H9 (cell line): ENCODE data around the gene TCF15. TPM values are rescaled to one million over a fixed set of nuclear protein-coding genes. Genes with fewer than 3 reads are reported as not detected.

Experiments
- DNase-seq: peaks from one replicate; pipeline ENCODE4 v3.0.0-alpha.2; 2017
- H2AFZ ChIP-seq: one replicate; pipeline ENCODE4 v1.6.1; 2013; ENCODE audit warnings: mild to moderate bottlenecking, low read length, control low read depth, moderate library complexity
- H2AK5ac ChIP-seq: 2 replicates; pipeline ENCODE4 v1.6.1; 2013; ENCODE audit warnings: low read length, control low read depth, mixed read lengths; ENCODE audit not compliant: insufficient read length
- H2BK120ac ChIP-seq: one replicate; pipeline ENCODE4 v1.6.1; 2013; ENCODE audit warnings: low read depth, mild to moderate bottlenecking, low read length, control low read depth, inconsistent platforms; ENCODE audit not compliant: poor library complexity, severe bottlenecking
- H2BK12ac ChIP-seq: 2 replicates; pipeline ENCODE4 v1.6.1; 2013; ENCODE audit warnings: low read length, control low read depth, mixed read lengths, low read depth; ENCODE audit not compliant: insufficient read length
- H2BK15ac ChIP-seq: 2 replicates; pipeline ENCODE4 v1.6.1; 2013; ENCODE audit warnings: low read depth, low read length, control low read depth
- H2BK20ac ChIP-seq: one replicate; pipeline ENCODE4 v1.6.1; 2013; ENCODE audit warnings: low read depth, mild to moderate bottlenecking, low read length, control low read depth, inconsistent platforms; ENCODE audit not compliant: poor library complexity, severe bottlenecking
- H2BK5ac ChIP-seq: 2 replicates; pipeline ENCODE4 v1.6.1; 2013; ENCODE audit warnings: low read length, control low read depth, mixed read lengths; ENCODE audit not compliant: insufficient read length
- H3K14ac ChIP-seq: 2 replicates; pipeline ENCODE4 v1.6.1; 2013; ENCODE audit warnings: low read length, control low read depth; ENCODE audit not compliant: insufficient read depth
- H3K18ac ChIP-seq: 2 replicates; pipeline ENCODE4 v1.6.1; 2013; ENCODE audit warnings: low read depth, mild to moderate bottlenecking, mixed read lengths, low read length, control low read depth; ENCODE audit not compliant: insufficient read length
- H3K23ac ChIP-seq: 2 replicates; pipeline ENCODE4 v1.6.1; 2013; ENCODE audit warnings: low read length, control low read depth, mixed read lengths, low read depth; ENCODE audit not compliant: insufficient read length
- H3K23me2 ChIP-seq: 2 replicates; pipeline ENCODE4 v1.6.1; 2013; ENCODE audit warnings: low read depth, mild to moderate bottlenecking, mixed read lengths, low read length, control low read depth; ENCODE audit not compliant: insufficient read length, poor library complexity, severe bottlenecking
- H3K27ac ChIP-seq: 2 replicates; pipeline ENCODE4 v1.5.1; 2013; ENCODE audit warnings: low read length, control low read depth, mixed read lengths, low read depth; ENCODE audit not compliant: insufficient read length
- H3K27me3 ChIP-seq: 2 replicates; pipeline ENCODE4 v1.6.1; 2013; ENCODE audit warnings: low read length, control low read depth, inconsistent platforms; ENCODE audit not compliant: insufficient read depth
- H3K4ac ChIP-seq: 2 replicates; pipeline ENCODE4 v1.6.1; 2013; ENCODE audit warnings: low read depth, mild to moderate bottlenecking, control low read depth, inconsistent platforms, low read length, moderate library complexity
- H3K4me1 ChIP-seq: 2 replicates; pipeline ENCODE4 v1.6.1; 2013; ENCODE audit warnings: low read length, control low read depth, inconsistent platforms; ENCODE audit not compliant: insufficient read depth
- H3K4me2 ChIP-seq: 2 replicates; pipeline ENCODE4 v1.6.1; 2013; ENCODE audit warnings: low read length, control low read depth, mixed read lengths; ENCODE audit not compliant: insufficient read length, insufficient read depth
- H3K56ac ChIP-seq: 2 replicates; pipeline ENCODE4 v1.6.1; 2013; ENCODE audit warnings: low read depth, mild to moderate bottlenecking, mixed read lengths, low read length, control low read depth; ENCODE audit not compliant: insufficient read length
- H3K79me1 ChIP-seq: 2 replicates; pipeline ENCODE4 v1.6.1; 2013; ENCODE audit warnings: low read depth, mild to moderate bottlenecking, moderate library complexity, low read length, control low read depth, inconsistent platforms; ENCODE audit not compliant: insufficient read depth, poor library complexity, severe bottlenecking
- H3K79me2 ChIP-seq: 2 replicates; pipeline ENCODE4 v1.6.1; 2013; ENCODE audit warnings: low read length, control low read depth, inconsistent platforms; ENCODE audit not compliant: insufficient read depth
- H3K9ac ChIP-seq: 2 replicates; pipeline ENCODE4 v1.6.1; 2013; ENCODE audit warnings: low read length, control low read depth, mixed read lengths; ENCODE audit not compliant: insufficient read length; ENCODE audit errors: extremely low read depth
- H3K9me3 ChIP-seq: one replicate; pipeline ENCODE4 v1.6.1; 2013; ENCODE audit warnings: low read depth, low read length, inconsistent platforms; ENCODE audit not compliant: control insufficient read depth
- H3T11ph ChIP-seq: one replicate; pipeline ENCODE4 v1.6.1; 2013; ENCODE audit warnings: mild to moderate bottlenecking, low read length, control low read depth, inconsistent platforms
- H4K20me1 ChIP-seq: one replicate; pipeline ENCODE4 v1.6.1; 2013; ENCODE audit not compliant: control insufficient read depth, insufficient read length, insufficient read depth
- H4K5ac ChIP-seq: 2 replicates; pipeline ENCODE4 v1.6.1; 2013; ENCODE audit warnings: low read depth, mild to moderate bottlenecking, mixed read lengths, low read length, control low read depth; ENCODE audit not compliant: insufficient read length
- H4K8ac ChIP-seq: replicated peaks from 2 replicates; pipeline ENCODE4 v1.6.1; 2013; ENCODE audit warnings: low read length, control low read depth, mixed read lengths, low read depth; ENCODE audit not compliant: insufficient read length
- H4K91ac ChIP-seq: 2 replicates; pipeline ENCODE4 v1.6.1; 2013; ENCODE audit warnings: low read depth, mild to moderate bottlenecking, moderate library complexity, mixed read lengths, low read length, control low read depth; ENCODE audit not compliant: insufficient read length
- H3K27ac Mint-ChIP-seq, 3 experiments: 2 replicates in 2 of 3; 3 replicates in 1 of 3; pipeline ENCODE4 v1.8.0; 2020 to 2021; ENCODE audit warnings: mixed read lengths in 3 of 3, mild to moderate bottlenecking in 1 of 3, moderate library complexity in 1 of 3
- H3K27me3 Mint-ChIP-seq: 2 replicates; pipeline ENCODE4 v1.8.0; 2021; ENCODE audit warnings: low read depth, mild to moderate bottlenecking, moderate library complexity, mixed read lengths
- H3K36me3 Mint-ChIP-seq, 3 experiments: 2 replicates in 2 of 3; 3 replicates in 1 of 3; pipeline ENCODE4 v1.8.0; 2020 to 2021; ENCODE audit warnings: low read depth in 3 of 3, mixed read lengths in 3 of 3; ENCODE audit not compliant: insufficient read depth in 1 of 3
- H3K4me1 Mint-ChIP-seq, 2 experiments: 2 replicates each; pipeline ENCODE4 v1.8.0; 2020; ENCODE audit warnings: mixed read lengths in 2 of 2
- H3K4me3 Mint-ChIP-seq, 2 experiments: 2 replicates in 1 of 2; 3 replicates in 1 of 2; pipeline ENCODE4 v1.8.0; 2020 to 2021; ENCODE audit warnings: mild to moderate bottlenecking in 2 of 2, mixed read lengths in 2 of 2, moderate library complexity in 1 of 2
- H3K9me3 Mint-ChIP-seq, 2 experiments: 2 replicates in 1 of 2; 3 replicates in 1 of 2; pipeline ENCODE4 v1.8.0; 2020; ENCODE audit warnings: mild to moderate bottlenecking in 2 of 2, mixed read lengths in 2 of 2, moderate library complexity in 1 of 2
- WGBS: extraction: QIAGEN DNeasy Blood & Tissue Kit; methylation state at CpG from one replicate; pipeline ENCODE4 v1.1.7; 2013; ENCODE audit warnings: missing lambda C conversion rate, low lambda C conversion rate, mixed read lengths; ENCODE audit not compliant: insufficient read length; ENCODE audit errors: extremely low coverage; 5-methylcytosine and 5-hydroxymethylcytosine counted together
- total RNA-seq: library from RNA; stranded (reverse); gene quantifications from 2 replicates; pipeline ENCODE4 v1.2.1, GENCODE V29; 2021
- TF ChIP-seq, protein P1 (sequence below): fragments of 200-600 bp; sonication (generic); conservative IDR thresholded peaks from 3 replicates; pipeline ENCODE4 v1.8.0; 2021; ENCODE audit warnings: antibody characterized with exemption, mild to moderate bottlenecking

Gene TCF15
- total RNA-seq, 1 experiment from 2014 or later, result 2.0 TPM

GRCh38 chr20:584161-584970 is 25.7 kb downstream of the TCF15 start:
- no peaks in the 10 kb centered on the region for H3K4me1 ChIP-seq
- no peak overlapping the region for H4K8ac ChIP-seq
- no peaks in the 10 kb centered on the region for H3K23me2 ChIP-seq
- H3K4ac ChIP-seq, result no peak overlapping the region
- no peak overlapping the region for H2AFZ ChIP-seq
- no peak overlapping the region for H4K5ac ChIP-seq
- TF ChIP-seq, protein P1, sequence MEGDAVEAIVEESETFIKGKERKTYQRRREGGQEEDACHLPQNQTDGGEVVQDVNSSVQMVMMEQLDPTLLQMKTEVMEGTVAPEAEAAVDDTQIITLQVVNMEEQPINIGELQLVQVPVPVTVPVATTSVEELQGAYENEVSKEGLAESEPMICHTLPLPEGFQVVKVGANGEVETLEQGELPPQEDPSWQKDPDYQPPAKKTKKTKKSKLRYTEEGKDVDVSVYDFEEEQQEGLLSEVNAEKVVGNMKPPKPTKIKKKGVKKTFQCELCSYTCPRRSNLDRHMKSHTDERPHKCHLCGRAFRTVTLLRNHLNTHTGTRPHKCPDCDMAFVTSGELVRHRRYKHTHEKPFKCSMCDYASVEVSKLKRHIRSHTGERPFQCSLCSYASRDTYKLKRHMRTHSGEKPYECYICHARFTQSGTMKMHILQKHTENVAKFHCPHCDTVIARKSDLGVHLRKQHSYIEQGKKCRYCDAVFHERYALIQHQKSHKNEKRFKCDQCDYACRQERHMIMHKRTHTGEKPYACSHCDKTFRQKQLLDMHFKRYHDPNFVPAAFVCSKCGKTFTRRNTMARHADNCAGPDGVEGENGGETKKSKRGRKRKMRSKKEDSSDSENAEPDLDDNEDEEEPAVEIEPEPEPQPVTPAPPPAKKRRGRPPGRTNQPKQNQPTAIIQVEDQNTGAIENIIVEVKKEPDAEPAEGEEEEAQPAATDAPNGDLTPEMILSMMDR, result no peak
- Mint-ChIP-seq H3K36me3 (no peaks in the 10 kb centered on the region), H3K4me3 (no peak overlapping the region), H3K9me3 (no peaks in the 10 kb centered on the region), H3K27ac (no peak overlapping the region), H3K27me3 (peaks cover 2% of the 10 kb centered on the region), H3K4me1 (peaks cover 5 to 7% of the 10 kb centered on the region in 2 experiments)
- no peaks in the 10 kb centered on the region for H3K9me3 ChIP-seq
- H3T11ph ChIP-seq, result no peak overlapping the region
- H2BK12ac ChIP-seq, result no peak overlapping the region
- H3K79me2 ChIP-seq, result no peaks in the 10 kb centered on the region
- no peak overlapping the region for H2BK120ac ChIP-seq
- no peak overlapping the region for H2BK20ac ChIP-seq
- no peak for DNase-seq
- H3K56ac ChIP-seq, result no peak overlapping the region
- no peaks in the 10 kb centered on the region for H3K79me1 ChIP-seq
- no peak overlapping the region for H3K14ac ChIP-seq
- H4K91ac ChIP-seq, result no peak overlapping the region
- H3K23ac ChIP-seq, result no peak overlapping the region
- no peak overlapping the region for H3K4me2 ChIP-seq
- WGBS, result no CpG with 5 or more reads among the region's 8 CpGs
- H3K27me3 ChIP-seq, result no peaks in the 10 kb centered on the region
- H4K20me1 ChIP-seq, result no peaks in the 10 kb centered on the region
- H3K9ac ChIP-seq, result no peak overlapping the region
- no peak overlapping the region for H2AK5ac ChIP-seq
- H3K27ac ChIP-seq, result no peak overlapping the region
- H3K18ac ChIP-seq, result no peak overlapping the region
- H2BK15ac ChIP-seq, result no peak overlapping the region
- no peak overlapping the region for H2BK5ac ChIP-seq
